SK-N-SH treated with all-trans-retinoic acid at 6 μM for 48 hours (cell line): ENCODE data around the gene POC1A.

ENCODE experiments used
- BACH2 ChIP-seq: fragments of 250-450 bp; sonication (Bioruptor Pico); IDR thresholded peaks from 2 replicates; pipeline ENCODE4 v1.9.0; 2021; ENCODE audit warnings: mild to moderate bottlenecking, borderline replicate concordance
- CSRNP3 ChIP-seq: fragments of 250-450 bp; sonication (Bioruptor Pico); IDR thresholded peaks from 2 replicates; pipeline ENCODE4 v1.5.1; 2021; ENCODE audit warnings: mild to moderate bottlenecking, moderate library complexity
- RARB ChIP-seq: fragments of 250-450 bp; sonication (Bioruptor Pico); IDR thresholded peaks from 2 replicates; pipeline ENCODE4 v1.8.0; 2021; ENCODE audit warnings: mild to moderate bottlenecking, moderate library complexity
- SNAI2 ChIP-seq: fragments of 250-450 bp; sonication (Bioruptor Pico); IDR thresholded peaks from 2 replicates; pipeline ENCODE4 v1.5.0; 2020; ENCODE audit warnings: mild to moderate bottlenecking, moderate library complexity
- ZFP3 ChIP-seq: fragments of 250-450 bp; sonication (Bioruptor Pico); IDR thresholded peaks from 2 replicates; pipeline ENCODE4 v1.5.0; 2020; ENCODE audit warnings: mild to moderate bottlenecking, moderate library complexity
- ZFP30 ChIP-seq: fragments of 450-650 bp; formaldehyde crosslinking; IDR thresholded peaks from 2 replicates; pipeline ENCODE4 v1.5.0; 2022; ENCODE audit warnings: mild to moderate bottlenecking, moderate library complexity
- ZNF8 ChIP-seq: fragments of 450-650 bp; formaldehyde crosslinking; IDR thresholded peaks from 2 replicates; pipeline ENCODE4 v1.5.0; 2020; ENCODE audit warnings: mild to moderate bottlenecking, moderate library complexity
- TF ChIP-seq, protein P1 (sequence below): fragments of 250-450 bp; sonication (Bioruptor Pico); IDR thresholded peaks from 2 replicates; pipeline ENCODE4 v1.8.0; 2020; ENCODE audit warnings: mild to moderate bottlenecking, moderate library complexity, borderline replicate concordance
- TF ChIP-seq, protein P2 (sequence below): fragments of 250-450 bp; sonication (Bioruptor Pico); IDR thresholded peaks from 2 replicates; pipeline ENCODE4 v1.5.1; 2020; ENCODE audit warnings: low read depth, mild to moderate bottlenecking, moderate library complexity

DNA sequence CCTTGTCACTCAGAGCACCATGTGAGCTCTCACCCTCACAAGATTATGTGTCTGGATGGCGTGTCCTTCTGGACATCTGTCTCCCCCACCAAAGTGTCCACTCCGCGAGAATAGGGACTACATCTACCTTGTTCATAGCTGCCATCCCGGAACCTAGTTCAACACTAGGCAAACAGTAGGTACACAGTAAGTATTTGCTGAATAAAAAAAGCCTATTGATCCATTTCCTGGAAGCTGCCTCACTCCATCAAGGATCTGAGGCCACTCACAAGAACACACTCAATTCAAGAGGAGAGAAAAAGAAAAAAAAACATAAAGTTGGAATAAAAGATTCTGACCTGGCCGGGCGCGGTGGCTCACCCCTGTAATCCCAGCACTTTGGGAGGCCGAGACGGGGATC lies 32.5 kb upstream of the POC1A start:
- TF ChIP-seq SNAI2 (CRISPR knock-in tag): no peak
- TF ChIP-seq, protein P1, sequence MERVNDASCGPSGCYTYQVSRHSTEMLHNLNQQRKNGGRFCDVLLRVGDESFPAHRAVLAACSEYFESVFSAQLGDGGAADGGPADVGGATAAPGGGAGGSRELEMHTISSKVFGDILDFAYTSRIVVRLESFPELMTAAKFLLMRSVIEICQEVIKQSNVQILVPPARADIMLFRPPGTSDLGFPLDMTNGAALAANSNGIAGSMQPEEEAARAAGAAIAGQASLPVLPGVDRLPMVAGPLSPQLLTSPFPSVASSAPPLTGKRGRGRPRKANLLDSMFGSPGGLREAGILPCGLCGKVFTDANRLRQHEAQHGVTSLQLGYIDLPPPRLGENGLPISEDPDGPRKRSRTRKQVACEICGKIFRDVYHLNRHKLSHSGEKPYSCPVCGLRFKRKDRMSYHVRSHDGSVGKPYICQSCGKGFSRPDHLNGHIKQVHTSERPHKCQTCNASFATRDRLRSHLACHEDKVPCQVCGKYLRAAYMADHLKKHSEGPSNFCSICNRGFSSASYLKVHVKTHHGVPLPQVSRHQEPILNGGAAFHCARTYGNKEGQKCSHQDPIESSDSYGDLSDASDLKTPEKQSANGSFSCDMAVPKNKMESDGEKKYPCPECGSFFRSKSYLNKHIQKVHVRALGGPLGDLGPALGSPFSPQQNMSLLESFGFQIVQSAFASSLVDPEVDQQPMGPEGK (CRISPR knock-in tag): no peak
- TF ChIP-seq RARB (CRISPR knock-in tag): no peak
- TF ChIP-seq, protein P2, sequence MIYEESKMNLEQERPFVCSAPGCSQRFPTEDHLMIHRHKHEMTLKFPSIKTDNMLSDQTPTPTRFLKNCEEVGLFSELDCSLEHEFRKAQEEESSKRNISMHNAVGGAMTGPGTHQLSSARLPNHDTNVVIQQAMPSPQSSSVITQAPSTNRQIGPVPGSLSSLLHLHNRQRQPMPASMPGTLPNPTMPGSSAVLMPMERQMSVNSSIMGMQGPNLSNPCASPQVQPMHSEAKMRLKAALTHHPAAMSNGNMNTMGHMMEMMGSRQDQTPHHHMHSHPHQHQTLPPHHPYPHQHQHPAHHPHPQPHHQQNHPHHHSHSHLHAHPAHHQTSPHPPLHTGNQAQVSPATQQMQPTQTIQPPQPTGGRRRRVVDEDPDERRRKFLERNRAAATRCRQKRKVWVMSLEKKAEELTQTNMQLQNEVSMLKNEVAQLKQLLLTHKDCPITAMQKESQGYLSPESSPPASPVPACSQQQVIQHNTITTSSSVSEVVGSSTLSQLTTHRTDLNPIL (CRISPR knock-in tag): no peak
- no peak for TF ChIP-seq ZFP30 (CRISPR knock-in tag)
- no peak for TF ChIP-seq ZFP3 (CRISPR knock-in tag)
- no peak for TF ChIP-seq ZNF8
- no peak for TF ChIP-seq BACH2 (CRISPR knock-in tag)
- TF ChIP-seq CSRNP3 (CRISPR knock-in tag): no peak
